Epidermal melanocyte (primary cell): ENCODE measurements around the gene TENT5A.
"Not testable (repeated sequence)": the region's sequence is repeated elsewhere in the genome, so short reads cannot be mapped to it uniquely, and the experiment has no call there.

Experiments used
- DNase-seq: peaks from one replicate; pipeline ENCODE4 v3.0.0; 2011; ENCODE audit warnings: low spot score; ENCODE audit not compliant: insufficient read length

The TENT5A gene

GRCh38 chr6:81752084-81752920 is at the start of gene TENT5A:
Gene TENT5A, minus strand, starts transcription at chr6:81752681. Its CDS starts 540 bp downstream, at chr6:81752141.
- DNase-seq: peak; percentile 81

- DNase-seq: no peak
Observed at GRCh38 chr6:81801489-81801888, 49.0 kb upstream of the TENT5A start.

- no peak for DNase-seq
Observed at GRCh38 chr6:81800666-81801065, 48.2 kb upstream of the TENT5A start.

GRCh38 chr6:81799323-81799722 is 46.8 kb upstream of the TENT5A start:
- DNase-seq: no peak

GRCh38 chr6:81797591-81797990 is 45.1 kb upstream of the TENT5A start:
- DNase-seq: no peak

- DNase-seq: no peak
Observed at GRCh38 chr6:81795890-81796289, 43.4 kb upstream of the TENT5A start.

GRCh38 chr6:81793821-81794475 is 41.5 kb upstream of the TENT5A start:
- DNase-seq: no peak

GRCh38 chr6:81792826-81793225 is 40.3 kb upstream of the TENT5A start:
- no peak for DNase-seq

GRCh38 chr6:81791756-81792155 is 39.3 kb upstream of the TENT5A start:
- DNase-seq: no peak

- DNase-seq: no peak
Observed at GRCh38 chr6:81790034-81790433, 37.6 kb upstream of the TENT5A start.

- no peak for DNase-seq
Observed at GRCh38 chr6:81789291-81789690, 36.8 kb upstream of the TENT5A start.

- DNase-seq: no peak
Observed at GRCh38 chr6:81788748-81789147, 36.3 kb upstream of the TENT5A start.

GRCh38 chr6:81787313-81788068 is 35.0 kb upstream of the TENT5A start:
- DNase-seq: no peak

- no peak for DNase-seq
Observed at GRCh38 chr6:81786150-81786549, 33.7 kb upstream of the TENT5A start.

GRCh38 chr6:81785377-81785776 is 32.9 kb upstream of the TENT5A start:
- DNase-seq: no peak

- no peak for DNase-seq
Observed at GRCh38 chr6:81783893-81784292, 31.4 kb upstream of the TENT5A start.

- DNase-seq: no peak
Observed at GRCh38 chr6:81781624-81782023, 29.1 kb upstream of the TENT5A start.

- no peak for DNase-seq
Observed at GRCh38 chr6:81777586-81778268, 25.2 kb upstream of the TENT5A start.

GRCh38 chr6:81776219-81776618 is 23.7 kb upstream of the TENT5A start:
- not testable (repeated sequence) for DNase-seq

- DNase-seq: no peak
Observed at GRCh38 chr6:81774542-81774941, 22.1 kb upstream of the TENT5A start.

GRCh38 chr6:81773887-81774286 is 21.4 kb upstream of the TENT5A start:
- DNase-seq: no peak
